NCI-H1694 treated with DMSO at 0.1 percent for 48 hours (cell line): Measurements from ENCODE around the gene MGRN1.

ENCODE experiments used
- DNase-seq: peaks from one replicate; lab custom pipeline; 2025; lab: John Stamatoyannopoulos, UW

Gene MGRN1

GRCh38 chr16:4624015-4624826 is at the start of gene MGRN1:
TSS of gene MGRN1 (plus strand) at chr16:4624826. CDS start at chr16:4624961, 135 bp downstream.
- peak; percentile 88 for DNase-seq

GRCh38 chr16:4574919-4575705 is 49.5 kb upstream of the MGRN1 start:
- no peak for DNase-seq

GRCh38 chr16:4576008-4576407 is 48.6 kb upstream of the MGRN1 start:
- no peak for DNase-seq

DNA sequence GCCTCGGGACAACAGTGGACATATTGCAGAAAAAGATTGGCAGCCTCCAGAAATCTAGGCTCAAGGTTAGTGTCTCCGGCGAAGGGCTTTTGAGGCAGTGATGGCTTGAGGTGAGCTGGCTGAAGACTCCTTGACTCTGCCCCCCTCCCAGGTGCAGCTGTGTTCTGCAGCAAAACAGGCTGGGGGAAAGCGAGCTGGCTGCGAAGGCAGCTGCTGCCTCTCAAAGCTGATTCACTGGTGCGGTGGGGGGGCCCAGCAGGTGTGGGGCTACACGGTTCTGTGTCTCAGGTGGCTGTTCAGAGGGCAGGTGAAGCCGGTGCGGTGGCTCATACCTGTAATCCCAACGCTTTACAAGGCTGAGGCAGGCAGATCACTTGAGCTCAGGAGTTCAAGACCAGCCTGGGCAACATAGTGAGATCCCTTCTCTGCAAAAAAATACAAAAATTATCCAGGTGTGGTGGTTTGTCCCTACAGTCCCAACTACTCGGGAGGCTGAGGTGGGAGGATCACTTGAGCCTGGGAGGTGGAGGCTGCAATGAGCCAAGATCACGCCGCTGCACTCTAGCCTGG is 45.6 kb upstream of the MGRN1 start:
- DNase-seq: no peak

DNA sequence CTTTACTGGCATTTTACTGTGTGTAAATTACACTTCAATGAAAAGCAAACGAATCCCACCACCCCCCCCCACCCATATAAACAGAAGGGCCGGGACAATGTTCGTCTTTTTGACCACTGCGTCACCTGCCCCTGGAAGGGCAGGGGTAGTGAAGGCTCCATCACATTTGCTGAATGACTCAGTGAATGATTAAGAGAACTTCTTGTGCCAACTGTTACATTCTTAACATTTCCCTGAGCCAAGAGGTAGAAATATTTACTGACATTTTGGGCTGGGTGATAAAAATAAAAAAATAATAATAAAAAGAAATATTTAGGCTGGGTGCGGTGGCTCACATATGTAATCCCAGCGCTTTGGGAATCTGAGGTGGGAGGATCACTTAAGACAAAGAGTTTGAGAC is 44.4 kb upstream of the MGRN1 start:
- DNase-seq: no peak

GRCh38 chr16:4583906-4584305 is 40.7 kb upstream of the MGRN1 start:
- no peak for DNase-seq

GRCh38 chr16:4586291-4586690 is 38.3 kb upstream of the MGRN1 start:
- DNase-seq: no peak

DNA sequence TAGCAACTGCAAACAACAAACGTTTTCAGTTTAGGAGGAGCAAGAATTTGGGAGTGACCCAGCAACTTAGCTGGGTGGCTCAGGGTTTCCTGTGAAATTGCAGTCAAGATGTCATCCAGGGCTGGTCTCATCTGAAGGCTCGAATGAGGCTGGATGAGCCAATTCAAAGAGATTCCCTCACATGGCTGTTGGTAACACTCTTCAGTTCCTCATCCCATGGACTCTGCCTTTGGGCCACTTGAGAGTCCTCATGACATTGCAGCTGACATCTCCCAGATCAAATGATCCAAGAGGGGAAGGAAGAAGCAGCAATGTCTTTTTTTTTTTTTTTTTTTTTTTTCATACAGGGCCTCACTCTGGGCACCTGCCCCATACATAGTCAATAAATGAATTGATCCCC is 36.2 kb upstream of the MGRN1 start:
- no peak for DNase-seq

DNA sequence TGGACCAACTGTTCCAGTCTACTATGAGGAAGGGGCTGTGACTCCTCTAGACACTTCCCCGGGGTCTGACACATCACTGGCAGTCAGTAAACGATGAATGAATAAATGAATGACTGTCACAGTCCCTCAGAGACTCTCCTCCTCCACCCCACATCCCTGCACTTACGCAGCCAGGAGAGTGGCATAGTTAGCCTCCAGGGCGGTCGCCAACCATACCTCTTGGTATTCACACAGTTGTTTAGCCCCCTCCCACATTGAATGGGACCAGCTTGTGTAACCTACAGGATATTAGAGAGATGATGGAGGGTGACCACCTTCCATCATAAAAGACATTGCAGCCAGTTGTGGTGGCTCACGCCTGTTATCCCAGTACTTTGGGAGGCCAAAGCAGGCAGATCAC is 35.7 kb upstream of the MGRN1 start:
- DNase-seq: no peak

DNA sequence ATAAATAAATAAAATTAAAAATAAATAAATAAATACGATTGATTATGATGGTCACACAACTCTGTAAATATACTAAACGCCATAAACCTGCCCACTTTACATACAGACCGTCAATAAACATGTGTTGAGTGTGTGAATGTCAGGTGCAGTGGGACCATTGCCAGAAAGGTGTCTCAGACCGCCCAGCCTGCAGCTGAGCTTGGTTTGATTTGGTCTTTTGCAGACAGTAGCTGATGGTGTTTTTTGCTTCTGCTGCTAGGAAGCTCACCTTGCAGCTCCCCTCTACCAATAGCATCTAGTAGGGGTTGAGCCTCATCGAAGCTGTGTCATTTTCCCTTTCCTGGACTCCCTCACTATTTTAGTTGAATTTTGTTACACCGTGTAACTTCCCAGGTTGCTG is 33.4 kb upstream of the MGRN1 start:
- no peak for DNase-seq

DNA sequence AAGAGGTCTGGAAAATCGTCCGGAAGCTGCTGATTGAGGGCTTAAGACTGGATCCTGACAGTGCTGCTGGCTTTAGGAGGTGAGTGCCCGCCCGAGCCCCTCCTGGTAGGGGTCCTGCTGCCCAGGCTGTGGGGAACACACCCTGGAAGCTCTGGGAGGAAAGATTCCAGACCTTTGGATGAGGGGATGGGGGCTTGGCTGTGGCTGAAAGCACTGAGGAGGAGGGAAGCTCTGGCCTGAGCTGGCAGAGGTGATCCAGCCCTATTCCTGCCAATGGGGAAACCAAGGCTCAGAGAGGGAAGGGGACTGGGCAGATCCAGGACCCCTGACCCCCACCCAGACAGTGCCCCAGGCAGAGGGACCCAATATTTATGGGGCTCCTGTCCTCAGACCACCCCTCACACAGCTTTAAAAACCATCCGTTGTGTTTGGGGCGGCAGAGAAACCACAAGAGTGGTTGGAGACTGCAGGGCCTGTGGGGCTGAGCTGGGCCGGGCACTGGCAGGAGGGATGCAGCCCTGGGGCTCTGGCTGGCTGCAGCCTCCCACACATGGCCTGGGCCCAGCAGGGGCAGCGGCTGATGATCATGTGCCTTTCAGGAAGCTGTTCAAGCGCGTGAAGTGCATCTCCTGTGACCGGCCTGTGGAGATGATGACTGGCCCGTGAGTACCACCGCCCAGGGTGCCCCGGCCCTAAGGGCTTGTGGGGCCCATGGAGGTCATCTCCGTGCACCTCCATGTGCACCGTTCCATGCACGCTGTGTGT is 32.7 kb upstream of the MGRN1 start:
- DNase-seq: no peak

DNA sequence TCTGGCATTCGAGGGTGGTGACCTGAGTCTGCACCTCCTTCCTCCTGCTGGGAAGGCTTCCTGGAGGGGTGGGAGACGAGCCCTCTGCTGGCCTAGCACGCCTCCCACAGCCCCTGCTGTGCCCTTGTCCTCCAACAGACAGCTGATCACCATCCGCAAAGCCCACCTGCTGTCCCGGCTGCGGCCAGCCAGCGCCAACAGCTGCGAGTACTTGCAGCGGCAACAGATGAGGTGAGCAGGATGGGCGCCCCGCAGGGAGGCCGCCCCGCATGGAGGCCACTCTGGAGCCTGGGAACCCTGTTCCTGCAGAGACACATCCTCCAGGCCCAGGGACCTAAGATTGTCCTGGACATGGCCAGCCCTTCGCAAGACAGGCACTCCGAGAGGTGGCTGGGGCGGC is 31.5 kb upstream of the MGRN1 start:
- no peak for DNase-seq

GRCh38 chr16:4594433-4595410 is 29.9 kb upstream of the MGRN1 start:
- DNase-seq: no peak

DNA sequence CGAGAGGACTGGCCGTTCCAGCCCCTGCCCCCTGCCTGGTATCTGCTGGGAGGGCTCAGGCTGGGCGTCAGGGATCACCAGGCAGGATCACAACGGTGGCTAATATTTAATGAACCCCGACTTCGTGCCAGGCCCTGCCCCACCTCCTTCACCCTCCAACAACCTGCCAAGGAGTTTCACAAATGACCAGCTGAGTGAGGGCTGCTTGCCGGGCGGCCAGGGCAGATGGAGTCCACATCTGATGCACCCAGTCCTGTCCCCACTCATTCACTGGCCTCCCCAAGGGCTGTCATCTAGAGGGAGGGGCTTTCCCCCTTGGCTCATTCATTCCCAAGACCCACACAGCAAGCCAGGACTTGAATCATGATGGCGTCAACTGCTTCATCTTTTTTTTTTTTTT is 27.5 kb upstream of the MGRN1 start:
- no peak for DNase-seq

- DNase-seq: no peak
Measured at GRCh38 chr16:4599037-4599436, 25.6 kb upstream of the MGRN1 start.

GRCh38 chr16:4599545-4599944 is 25.1 kb upstream of the MGRN1 start:
- DNase-seq: no peak

- DNase-seq: no peak
Measured at GRCh38 chr16:4601036-4601863, 23.4 kb upstream of the MGRN1 start.

GRCh38 chr16:4601864-4602186 is 22.8 kb upstream of the MGRN1 start:
- no peak for DNase-seq

DNA sequence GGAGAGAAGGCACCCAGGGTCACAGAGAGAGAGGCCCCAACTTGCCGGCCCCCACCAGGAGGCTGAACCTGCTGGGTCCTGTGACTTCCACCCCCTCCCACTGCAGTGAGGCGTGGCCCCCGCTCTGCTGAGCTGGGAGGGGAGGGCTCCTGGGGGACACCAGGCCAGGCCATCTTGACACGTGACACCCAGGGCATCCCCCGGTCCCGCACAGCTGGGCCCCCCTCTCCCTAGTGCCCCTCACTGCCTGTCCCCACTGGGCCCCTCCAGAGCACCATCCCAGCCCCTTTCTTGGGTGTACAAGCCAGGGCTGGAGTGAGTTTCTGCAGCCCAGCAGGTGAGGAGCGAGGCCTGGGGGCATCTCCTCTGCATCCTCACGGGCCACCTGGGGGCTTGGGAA is 22.3 kb upstream of the MGRN1 start:
- no peak for DNase-seq

GRCh38 chr16:4603624-4604170 is 20.9 kb upstream of the MGRN1 start:
- no peak for DNase-seq
